Fibroblast of the aortic adventitia (primary cell): Measurements from ENCODE around the gene TCF15. TPM values are rescaled to one million over a fixed set of nuclear protein-coding genes. Genes with fewer than 3 reads are reported as not detected.

Experiments
- DNase-seq: peaks from one replicate; pipeline ENCODE4 v3.0.0-alpha.2; 2010; ENCODE audit warnings: low read depth
- H3K4me3 ChIP-seq: 2 replicates; pipeline ENCODE4 v1.5.1; 2011; ENCODE audit warnings: low read depth, mild to moderate bottlenecking, control low read depth, low read length, moderate library complexity
- total RNA-seq: library from RNA; depleted of rRNA; stranded (reverse); fragments of >200 nt; gene quantifications from 2 replicates; pipeline ENCODE4 v1.2.3, GENCODE V29; 2012; ENCODE audit warnings: low replicate concordance
- TF ChIP-seq, protein P1 (sequence below): IDR thresholded peaks from 2 replicates; pipeline ENCODE4 v1.5.1; 2011; ENCODE audit warnings: mild to moderate bottlenecking, low read length, control low read depth, inconsistent platforms; ENCODE audit not compliant: insufficient read depth

The TCF15 gene
- total RNA-seq, 1 donor = not detected

DNA sequence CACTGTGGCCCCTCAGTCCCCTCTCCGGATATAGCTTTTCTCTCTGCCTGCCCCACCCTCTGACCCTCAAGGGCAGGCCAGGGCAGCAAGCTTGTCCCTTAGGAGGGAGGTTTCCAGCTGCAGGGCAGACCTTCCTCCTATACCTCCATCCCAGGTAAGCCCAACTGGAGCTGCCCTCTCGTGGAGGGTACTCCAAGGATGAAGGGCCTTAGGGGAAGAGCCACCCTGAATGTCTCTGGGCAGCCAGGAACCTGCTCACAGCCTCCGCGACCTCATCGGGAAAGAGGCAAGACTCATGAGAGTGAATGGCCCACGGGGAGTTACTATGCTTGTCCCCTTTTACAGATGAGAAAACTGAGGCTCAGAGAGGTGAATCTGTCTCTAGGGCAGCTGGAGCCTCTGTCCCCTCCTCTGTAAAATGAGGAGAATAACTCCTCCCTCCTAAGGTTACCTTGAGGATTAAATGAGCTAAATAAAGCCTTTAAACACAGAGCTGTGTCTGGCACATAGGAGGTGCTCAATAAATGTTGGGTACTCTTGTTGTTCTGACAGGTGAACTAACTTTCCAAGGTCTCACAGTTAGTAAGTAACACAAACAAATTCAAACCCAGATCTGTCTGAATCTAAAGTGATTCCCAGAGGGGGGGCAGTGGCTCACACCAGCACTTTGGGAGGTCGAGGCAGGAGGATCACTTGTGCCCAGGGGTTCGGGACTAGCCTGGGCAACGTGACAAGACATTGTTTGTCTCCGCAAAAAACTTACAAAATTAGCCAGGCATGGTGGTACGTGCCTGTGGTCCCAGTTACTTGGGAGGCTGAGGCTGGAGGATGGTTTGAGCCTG lies 30.8 kb upstream of the TCF15 start:
- DNase-seq = no peak
- H3K4me3 ChIP-seq = no peak overlapping the region
- TF ChIP-seq, protein P1, sequence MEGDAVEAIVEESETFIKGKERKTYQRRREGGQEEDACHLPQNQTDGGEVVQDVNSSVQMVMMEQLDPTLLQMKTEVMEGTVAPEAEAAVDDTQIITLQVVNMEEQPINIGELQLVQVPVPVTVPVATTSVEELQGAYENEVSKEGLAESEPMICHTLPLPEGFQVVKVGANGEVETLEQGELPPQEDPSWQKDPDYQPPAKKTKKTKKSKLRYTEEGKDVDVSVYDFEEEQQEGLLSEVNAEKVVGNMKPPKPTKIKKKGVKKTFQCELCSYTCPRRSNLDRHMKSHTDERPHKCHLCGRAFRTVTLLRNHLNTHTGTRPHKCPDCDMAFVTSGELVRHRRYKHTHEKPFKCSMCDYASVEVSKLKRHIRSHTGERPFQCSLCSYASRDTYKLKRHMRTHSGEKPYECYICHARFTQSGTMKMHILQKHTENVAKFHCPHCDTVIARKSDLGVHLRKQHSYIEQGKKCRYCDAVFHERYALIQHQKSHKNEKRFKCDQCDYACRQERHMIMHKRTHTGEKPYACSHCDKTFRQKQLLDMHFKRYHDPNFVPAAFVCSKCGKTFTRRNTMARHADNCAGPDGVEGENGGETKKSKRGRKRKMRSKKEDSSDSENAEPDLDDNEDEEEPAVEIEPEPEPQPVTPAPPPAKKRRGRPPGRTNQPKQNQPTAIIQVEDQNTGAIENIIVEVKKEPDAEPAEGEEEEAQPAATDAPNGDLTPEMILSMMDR = no peak

DNA sequence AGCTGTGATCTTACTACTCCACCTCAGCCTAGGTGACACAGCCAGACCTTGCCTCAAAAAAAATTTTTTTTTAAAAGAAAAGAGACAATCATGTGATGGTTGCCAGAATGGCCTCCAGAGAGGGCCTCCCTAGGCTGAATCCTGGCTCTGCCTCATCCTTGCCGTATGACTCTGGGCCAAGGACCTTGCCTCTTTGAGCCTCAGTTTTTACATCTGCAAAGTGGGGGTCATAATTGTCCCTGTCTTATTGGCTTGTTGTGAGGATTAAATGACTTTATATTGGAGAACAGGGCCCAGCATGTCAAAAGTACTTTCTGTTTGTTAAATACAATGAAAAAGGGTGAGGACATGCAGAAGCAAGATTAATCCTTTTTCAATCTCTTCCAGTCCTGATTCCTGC lies 28.5 kb upstream of the TCF15 start:
- no peak overlapping the region for H3K4me3 ChIP-seq
- no peak for DNase-seq
- TF ChIP-seq, protein P1 = no peak

DNA sequence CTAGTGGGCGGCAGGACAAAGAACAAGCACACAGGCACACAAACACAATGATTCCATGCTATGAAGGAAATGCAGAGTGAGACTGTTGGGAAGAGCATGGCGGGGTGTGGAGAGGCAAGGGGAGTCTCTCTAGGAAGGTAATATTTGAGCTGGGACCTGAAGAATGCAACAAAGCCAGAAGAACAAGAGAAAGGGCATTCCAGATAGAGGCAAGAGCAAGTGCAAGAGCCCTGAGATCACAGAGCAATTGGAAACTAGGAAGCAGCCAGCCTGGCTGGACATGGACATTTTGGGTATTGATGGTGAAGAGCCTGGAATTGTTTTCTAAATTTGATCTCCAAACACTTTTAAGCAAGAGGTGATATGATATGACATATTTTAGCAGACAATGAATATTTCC lies 27.4 kb upstream of the TCF15 start:
- DNase-seq = no peak
- H3K4me3 ChIP-seq = no peak overlapping the region
- TF ChIP-seq, protein P1 = no peak

DNA sequence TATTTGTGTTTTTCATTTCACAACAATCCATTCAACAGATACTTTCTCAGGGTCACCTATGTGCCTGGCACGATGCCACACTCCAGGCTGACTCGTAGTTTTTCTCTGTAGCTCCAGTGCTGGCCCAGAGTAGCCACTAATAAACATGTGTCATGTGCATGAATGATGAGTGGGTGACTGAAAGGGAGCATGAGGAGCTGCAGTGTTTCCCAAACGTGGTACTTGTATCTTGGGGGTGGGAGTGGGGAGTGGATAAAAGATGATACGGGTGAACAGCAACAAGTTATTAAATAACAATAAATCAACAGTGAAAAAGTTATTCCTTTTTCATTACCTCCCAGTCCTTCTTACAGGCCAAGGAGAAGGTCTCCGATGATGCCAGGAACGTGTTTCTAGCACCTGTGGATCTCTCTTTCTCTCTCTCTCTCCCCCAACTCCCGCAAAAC lies 25.8 kb upstream of the TCF15 start:
- no peak overlapping the region for H3K4me3 ChIP-seq
- TF ChIP-seq, protein P1 = no peak
- DNase-seq = no peak

DNA sequence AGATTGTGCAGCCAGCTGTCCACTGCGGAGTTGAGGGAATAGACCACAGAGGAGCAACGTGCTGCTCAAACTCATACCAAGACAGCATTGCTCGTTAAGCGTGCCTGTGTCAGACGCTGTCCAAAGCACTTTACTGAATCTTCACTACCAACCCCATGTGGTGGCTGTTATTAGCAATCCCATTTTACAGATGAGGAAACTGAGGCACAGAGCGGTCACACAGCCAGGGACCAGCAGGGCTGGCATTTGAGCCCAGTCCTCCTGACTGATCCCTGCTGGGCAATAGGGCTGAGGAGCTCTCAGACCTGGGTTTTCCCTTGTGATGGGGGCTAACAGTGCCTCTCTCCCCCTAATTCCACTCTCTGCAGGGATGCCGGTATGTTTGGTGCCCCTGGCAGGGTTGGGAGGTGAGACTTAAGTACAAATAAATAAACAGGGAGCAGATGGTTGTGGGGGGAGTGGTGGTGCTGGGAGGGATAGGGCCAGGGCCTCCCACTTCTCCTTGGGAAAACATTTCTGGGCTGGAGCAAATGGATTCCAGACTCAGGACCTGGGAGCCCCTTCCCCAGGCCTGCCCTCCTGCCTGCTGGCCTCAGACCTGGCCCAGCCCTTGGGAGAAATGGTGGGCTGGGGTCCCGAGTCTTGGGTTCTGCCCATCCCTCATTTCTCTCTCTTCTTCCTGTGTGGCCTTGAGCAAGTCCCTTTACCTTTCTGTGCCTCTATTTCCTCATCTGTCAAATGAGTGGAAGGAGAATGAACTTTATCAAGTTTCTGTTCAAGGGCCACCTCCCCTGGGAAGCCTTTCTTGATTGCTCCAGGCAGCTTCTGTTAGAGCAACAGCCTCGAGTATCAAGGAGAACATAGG lies 25.2 kb upstream of the TCF15 start:
- no peak for DNase-seq
- H3K4me3 ChIP-seq = no peak overlapping the region
- TF ChIP-seq, protein P1 = no peak

DNA sequence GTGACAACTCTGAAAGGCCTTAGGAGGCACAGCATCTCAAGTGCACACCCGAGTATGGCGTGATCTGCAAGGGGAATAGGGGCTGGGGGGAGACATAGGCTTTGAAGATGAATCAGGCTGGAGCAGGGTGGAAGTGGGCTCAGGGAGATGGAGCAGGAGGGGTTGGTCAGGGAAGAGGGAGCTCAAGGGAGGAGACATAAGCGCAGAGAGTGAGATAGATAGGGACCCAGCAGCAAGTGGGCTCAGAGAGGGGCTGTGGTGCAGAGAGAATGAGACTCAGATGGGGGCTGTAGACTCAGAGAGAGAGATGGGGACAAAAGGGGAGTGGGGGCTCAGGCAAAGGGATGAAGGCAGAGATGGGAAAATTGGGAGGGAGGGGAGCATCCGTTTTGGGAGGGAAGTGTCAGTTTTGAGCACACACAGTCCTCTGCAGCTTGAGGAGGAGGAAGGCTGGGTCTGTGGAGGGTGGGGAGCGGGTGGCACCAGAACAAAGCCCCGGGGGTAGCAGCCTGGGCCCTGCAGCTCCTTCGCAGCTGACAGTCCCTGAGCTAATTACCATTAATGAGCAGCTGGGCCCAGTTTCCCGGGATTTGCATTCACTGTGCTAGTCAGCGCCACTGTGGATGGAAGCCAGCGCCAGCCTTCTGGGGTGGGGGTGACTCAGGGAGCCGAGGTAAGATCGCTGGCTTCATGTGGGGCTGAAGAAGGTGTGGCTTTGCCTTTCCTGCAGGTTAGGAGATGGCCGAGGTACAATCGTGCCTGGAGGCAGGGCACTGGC lies 24.2 kb upstream of the TCF15 start:
- TF ChIP-seq, protein P1 = no peak
- no peak for DNase-seq
- no peak overlapping the region for H3K4me3 ChIP-seq
